NCI-H2081 treated with DMSO at 0.1 percent for 48 hours (cell line): ENCODE measurements around the gene HMGCS1.
"Not testable (repeated sequence)": the region's sequence is repeated elsewhere in the genome, so short reads cannot be mapped to it uniquely, and the experiment has no call there.

Source experiments
- DNase-seq: peaks from one replicate; lab custom pipeline; 2025; lab: John Stamatoyannopoulos, UW

HMGCS1 gene

DNA sequence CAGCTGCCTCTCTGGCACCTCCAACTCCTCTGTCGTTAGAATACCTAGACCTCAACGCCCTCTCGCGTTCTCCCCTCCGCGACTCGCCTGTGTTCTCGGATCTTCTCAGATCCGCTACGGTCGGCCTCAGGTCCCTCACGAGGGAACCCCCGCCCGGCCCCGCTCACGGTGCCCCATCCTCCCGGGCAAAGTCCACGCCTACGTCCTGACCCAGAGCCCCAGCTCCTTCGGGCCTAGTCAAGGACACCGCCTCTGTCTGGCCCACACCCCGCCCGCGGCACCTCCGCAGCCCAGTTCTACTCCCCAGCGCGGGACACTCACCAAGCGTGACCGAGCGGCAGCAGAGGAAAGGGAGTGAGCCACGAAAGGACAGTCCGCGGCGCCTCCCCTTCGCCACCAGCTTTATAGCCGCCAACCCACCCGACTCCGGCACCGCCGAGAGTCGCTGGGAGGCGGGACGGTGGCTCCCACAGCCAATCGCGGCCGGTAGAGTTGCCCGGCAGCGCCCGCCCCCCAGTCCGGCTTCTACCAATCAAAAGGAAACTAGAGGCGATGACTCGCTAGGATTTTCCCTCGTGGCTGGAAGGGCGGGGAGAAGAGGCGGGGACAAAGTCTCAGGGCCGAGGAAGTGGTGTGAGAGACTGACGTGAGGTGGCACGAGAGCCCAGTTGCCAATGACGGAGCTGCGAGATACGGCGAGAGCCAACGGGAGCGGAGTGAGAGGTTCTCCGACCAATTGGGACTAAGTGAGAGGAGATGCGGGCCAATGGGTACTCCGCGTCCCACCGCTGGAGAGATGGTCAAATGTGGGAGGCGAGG, at the start of gene HMGCS1:
Gene HMGCS1, minus strand, starts transcription at position 378 of the 819 bp plus-strand sequence. CDS start 14,447 bp downstream, outside the sequence.
- DNase-seq, result peak; percentile 100

DNA sequence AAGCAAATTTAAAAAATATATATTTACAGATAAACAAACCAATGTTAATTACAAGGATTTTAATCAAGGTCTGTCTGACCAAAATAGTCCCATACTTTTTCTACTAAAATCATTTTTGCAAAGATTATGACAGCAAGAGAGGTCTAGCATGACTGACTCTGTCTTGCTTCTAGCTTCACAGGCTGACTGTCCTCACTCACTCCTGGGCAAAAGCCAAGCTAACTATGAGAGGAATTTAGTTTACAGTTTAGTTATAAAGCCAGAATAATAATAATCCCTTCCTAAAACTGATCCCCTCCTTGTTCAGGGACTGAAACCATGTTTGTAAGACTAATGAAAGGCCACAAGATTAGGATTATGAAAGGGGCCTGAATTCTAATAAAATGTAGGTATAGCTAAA, 45.5 kb upstream of the HMGCS1 start:
- no peak for DNase-seq

DNA sequence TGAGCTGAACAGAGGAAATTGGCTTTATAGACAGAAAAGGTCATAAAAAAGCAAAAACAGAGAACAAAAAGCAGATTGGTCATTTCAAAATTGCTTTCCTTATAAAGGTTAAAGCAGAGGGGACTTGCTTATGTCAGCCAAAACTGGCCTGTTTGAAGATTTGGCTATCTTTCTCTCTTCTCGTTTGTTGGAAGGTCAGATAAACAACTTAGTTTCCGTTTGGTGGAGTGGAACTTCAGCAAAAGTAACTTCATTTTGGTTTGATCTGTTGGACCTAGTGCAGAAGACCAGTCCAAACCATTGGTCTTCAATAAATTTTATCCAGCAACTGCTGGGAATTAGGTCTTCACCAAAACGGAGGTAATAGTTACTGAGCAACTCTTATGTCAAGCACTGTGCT, 45.1 kb upstream of the HMGCS1 start:
- no peak for DNase-seq

DNA sequence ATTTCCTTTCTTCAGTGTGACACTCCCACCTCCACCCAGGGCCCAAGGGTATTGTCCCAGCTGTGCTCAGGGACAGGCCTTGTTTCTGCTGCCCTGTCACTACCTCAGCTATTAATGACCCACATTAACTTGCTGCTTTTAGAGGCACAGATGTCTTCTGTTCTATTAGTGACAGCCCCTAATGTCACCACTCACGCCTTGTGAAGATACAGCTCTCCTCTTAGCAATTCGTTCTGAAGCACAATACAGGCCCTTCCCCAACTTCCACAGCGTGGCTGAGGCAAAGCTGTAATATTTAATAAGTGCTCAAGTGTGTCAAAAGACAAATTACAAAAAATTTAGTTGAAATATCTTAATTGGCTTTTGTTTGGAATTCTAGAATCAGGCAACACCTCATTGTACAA, 44.7 kb upstream of the HMGCS1 start:
- no peak for DNase-seq

DNA sequence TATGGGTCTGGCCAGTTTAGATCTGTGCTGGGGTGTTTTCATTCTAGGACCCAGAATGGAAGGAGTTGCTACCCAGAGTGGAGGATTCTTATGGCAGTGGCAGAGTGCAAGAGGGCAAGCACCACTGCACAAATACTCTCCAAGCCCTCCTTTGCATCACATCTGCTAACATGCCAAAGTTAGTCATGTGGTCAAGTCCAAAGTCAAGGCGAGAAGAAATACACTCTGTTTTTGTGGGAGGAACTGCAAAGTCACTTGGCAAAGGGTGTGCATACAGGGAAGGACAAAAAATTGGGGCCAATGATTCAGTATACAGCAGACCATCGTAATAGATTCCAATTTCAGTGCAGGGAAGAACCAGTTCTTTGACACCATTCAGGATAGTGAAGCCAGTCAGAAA, 43.9 kb upstream of the HMGCS1 start:
- DNase-seq, result no peak

DNA sequence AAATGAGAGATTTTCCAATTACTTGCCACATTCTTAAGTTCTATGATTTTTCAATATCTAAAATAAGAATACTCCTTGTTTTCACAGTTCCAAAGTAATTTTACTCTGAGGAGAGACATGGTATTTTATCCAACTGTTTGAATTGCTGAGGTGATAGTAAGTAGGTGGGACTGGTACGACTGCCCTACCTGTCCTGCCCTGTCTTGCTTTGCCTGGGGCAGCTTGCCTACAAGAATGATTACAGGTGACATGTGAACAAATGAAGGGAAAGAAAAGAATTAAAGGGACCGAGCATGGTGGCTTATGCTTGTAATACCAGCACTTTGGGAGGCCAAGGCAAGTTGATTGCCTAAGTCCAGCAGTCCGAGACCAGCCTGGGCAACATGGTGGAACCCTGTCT, 41.6 kb upstream of the HMGCS1 start:
- DNase-seq, result no peak

DNA sequence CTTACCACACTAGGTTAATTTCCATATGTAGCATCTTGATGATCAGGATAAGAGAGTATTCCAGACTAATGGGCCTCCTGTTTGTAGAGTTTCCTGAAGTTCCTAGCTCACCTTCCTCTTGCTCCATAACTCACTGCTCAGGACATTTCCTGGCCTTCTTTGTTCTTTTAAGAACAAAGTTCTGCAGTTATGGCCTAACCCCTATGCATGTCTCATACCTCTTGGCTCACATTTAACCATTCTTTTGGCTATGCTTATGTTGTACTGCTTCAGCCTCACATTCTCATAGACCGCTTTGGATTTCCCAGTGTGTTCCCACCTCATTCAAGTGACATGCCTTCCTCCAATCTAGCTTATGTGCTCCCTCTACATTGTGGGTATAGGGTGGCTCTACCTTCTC, 40.5 kb upstream of the HMGCS1 start:
- DNase-seq, result no peak

DNA sequence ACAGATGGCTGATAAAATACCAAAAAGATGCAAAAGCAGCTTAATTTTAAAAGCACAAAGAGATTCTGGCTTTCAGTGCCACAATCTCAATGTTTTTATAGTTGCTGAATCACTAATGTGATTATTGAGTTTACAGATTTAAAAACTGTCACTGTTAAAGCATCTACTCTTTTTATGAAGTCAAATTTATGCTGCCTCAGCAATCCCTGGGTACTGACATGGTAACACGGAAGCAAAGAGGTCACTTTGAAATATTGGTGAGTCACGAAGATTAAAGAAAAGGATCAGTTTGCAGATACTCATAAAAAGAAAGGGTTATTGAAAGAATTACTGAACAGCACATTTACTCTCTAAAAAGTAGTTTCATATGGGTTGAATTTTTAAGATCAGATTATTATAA, 39.7 kb upstream of the HMGCS1 start:
- no peak for DNase-seq

DNA sequence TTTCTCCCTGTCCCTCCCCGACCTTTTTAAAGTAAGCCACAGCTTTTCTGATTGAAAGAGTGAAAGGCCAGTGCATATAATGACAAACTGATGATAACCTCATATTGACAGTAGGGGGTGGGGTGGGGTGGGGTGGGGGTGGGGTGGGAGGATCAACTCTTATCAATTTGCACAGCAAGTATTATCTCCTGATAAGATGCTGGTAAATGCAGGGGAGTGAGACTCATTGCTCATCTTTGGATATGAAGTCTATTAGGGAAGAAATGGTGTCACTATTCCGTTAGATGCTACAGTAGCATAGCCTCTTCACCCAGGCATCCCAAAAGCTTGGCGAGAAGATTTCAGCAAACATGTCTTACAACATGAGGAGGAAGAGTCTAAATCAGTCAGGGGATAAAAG, 38.9 kb upstream of the HMGCS1 start:
- DNase-seq, result no peak

DNA sequence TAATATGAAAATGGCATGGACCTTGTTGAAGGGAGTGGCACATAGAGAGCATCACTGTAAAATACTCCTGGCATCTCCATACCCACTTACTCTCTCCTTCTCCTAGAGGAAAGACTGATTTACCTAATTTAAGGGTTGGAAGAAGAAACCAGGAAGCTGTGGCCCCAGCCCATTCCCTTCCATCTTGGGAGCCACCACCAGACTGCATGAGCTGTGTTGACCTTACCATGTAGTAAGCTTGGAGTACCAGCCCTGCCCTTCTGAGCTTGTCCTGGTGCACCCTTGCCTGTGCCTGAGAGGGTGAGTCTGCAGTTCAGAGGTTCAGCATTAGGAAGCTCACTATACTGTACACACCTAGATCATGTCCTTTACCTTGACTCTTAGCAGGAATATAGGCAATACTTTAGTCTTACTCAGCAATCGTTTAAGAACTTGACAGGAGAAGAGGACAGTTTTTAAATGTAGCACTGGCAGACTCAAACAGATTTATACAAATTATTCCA, 35.7 kb upstream of the HMGCS1 start:
- no peak for DNase-seq

DNA sequence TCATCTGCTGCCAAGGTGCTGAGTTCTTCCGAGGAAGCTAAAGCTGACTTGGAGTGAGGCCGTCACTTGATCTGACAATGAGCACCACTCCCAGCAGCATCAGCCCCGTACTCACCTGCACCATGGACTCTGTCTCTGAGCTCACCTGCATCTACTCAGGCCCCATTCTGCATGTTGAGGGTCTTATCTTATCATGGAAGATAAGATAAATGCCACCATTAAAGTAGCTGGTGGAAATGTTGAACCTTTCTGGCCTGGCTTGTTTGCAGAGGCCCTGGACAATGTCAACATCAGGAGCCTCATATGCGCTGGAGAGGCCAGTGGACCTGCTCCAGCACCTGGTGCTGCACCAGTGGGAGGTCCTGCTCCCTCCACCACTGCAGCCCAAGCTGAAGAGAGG, 35.0 kb upstream of the HMGCS1 start:
- no peak for DNase-seq

DNA sequence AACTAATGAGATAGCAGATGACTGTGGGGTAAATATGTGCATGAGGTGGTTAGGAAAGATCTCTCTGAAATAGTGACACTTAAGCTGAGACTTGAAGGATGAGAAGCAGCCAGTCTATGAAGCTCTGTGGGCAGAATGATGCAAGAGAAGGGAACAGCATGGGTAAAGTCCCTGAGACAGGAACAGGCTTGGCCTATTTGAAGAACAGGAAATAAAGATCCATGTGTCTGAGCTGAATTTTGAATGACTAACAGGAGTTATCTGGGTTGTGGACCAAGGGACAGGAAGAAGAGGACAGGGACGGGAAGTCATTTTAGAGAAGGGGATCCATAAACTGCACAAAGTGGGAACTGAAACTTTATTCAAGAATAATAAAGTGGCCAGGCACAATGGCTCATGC, 25.6 kb upstream of the HMGCS1 start:
- DNase-seq, result no peak

DNA sequence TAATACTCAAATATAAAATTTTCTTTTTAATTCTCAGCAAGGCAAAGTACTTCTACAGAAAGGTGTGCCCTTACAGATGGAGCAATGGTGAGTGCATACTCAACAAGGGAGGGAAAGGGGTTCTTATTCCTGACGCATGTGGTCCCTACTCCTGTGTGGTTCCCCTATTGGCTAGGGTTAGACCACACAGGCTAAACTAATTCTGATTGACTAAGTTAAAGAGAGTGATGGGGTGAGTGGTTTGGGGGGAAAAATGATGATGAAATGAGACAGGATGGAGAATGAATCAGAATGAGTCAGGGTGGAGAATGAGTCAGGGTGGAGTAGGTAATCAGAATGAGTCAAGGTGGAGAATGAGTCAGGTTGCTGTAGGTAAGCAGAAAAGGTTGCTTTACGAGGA, 22.9 kb upstream of the HMGCS1 start:
- no peak for DNase-seq

DNA sequence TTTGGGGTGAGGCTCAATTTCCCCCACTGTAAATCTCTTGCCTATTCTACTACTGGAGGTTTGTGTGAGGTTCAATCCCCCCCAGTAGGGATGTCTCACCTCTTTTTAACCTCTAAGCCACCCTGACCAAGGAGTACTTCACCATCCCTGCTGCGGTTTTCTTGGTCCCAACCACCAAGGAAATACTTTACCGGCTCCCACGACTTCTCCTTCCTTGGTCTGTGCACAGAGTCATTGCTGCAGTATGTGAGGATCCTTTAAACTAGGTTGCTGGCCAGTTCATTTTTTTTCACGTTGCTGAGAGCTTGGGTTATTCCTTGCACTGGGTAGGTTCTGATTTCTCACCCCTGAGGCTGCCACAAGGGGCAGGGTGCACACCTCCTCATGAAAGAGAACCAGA, 22.5 kb upstream of the HMGCS1 start:
- DNase-seq, result no peak

DNA sequence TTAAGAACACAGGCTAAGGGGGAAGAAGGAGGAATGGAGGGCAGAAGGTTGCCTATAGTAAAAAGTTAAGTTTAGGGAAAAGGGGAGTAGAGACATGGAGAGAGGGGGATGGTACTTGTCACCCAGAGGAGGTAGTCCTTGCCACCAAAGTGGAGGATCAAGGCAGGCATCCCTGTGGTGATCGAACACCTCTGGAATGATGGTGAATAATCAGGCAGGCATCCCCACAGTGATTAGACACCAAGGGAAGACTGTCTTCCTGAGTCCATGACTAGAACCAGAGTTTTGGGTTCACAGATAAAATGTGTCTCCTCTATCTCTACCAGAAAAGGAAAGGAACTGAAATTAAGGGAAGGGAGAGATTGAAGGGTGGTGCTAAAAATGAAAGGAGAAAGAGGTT, 19.2 kb upstream of the HMGCS1 start:
- DNase-seq, result no peak

DNA sequence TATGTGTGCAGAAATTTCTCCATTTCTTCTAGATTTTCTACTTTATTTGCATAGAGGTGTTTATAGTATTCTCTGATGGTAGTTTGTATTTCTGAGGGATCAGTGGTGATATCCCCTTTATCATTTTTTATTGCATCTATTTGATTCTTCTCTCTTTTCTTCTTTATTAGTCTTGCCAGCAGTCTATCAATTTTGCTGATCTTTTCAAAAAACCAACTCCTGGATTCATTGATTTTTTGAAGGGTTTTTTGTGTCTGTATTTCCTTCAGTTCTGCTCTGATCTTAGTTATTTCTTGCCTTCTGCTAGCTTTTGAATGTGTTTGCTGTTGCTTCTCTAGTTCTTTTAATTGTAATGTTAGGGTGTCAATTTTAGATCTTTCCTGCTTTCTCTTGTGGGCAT, 12.4 kb upstream of the HMGCS1 start:
- not testable (repeated sequence) for DNase-seq

DNA sequence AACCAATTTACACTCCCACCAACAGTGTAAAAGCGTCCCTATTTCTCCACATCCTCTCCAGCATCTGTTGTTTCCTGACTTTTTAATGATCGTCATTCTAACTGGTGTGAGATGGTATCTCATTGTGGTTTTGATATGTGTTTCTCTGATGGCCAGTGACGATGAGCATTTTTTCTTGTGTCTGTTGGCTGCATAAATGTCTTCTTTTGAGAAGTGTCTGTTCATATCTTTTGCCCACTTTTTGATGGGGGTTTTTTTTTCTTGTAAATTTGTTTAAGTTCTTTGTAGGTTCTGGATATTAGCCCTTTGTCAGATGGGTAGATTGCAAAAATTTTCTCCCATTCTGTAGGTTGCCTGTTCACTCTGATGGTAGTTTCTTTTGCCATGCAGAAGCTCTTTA, 10.3 kb upstream of the HMGCS1 start:
- DNase-seq, result not testable (repeated sequence)

DNA sequence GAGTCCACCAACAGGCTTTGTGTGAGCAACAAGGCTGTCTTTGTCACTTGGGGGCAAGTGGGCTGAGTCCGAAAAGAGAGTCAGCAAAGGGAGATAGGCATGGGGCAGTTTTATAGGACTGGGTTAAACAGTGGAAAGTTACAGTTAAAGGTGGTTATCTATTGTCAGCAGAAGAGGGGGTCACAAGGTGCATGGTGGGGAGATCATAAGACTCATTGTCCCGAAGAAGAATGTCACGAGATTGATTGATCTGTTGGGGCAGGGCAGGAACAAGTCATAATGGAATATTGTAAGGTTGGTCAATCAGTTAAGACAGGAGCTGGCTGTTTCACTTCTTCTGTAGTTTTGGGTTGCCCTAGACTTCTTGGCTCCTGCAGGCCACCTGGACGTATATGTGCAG, 7.6 kb upstream of the HMGCS1 start:
- DNase-seq, result no peak

DNA sequence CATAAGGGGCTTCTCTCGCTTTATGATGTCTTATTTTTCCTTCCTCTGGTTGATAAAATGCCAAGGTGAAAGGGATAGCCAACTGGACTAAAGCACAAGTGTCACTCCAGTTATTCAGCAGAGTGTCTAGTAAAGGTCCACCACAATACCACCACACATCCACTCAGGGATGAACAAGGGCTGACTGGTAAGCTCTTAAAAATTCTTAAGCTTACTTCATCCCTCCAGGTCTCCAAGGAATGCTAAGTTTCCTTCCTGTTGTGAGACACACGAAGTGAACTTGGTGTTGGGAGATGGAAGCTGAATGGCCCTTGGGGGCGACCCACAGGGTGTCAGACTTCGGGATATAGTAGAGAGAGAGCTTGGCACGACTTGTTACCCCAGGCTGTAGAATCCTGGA, 3.2 kb upstream of the HMGCS1 start:
- DNase-seq, result no peak

DNA sequence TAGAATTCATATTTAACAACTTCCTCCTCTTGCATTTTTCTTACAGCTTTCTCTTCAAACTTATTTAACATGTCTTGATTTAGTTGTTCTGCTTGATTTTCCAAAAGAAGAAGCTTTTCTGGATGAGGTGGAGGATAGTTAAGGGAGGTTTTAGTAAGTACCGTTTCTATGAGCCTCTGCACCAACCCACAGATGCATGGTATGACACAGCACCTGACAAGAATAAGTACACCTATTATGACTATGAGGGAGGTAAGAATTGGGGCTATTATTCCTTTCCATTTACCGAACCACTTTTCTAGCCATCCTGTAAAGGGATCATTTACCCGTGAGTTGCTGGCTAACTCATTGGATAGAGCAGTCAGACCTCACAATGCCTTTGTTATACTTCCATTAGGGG, 2.5 kb upstream of the HMGCS1 start:
- DNase-seq, result no peak

DNA sequence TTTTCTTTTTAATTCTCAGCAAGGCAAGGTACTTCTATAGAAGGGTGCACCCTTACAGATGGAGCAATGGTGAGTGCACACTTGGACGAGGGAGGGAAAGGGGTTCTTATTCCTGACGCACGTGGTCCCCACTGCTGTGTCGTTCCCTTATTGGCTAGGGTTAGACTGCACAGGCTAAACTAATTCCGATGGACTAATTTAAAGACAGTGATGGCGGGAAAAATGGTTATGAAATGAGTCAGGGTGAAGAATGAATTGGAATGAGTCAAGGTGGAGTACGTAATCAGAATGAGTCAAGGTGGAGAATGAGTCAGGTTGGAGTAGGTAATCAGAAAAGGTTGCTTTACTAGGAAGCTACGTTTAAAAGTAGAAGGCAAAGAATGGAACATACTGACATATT, 2.1 kb upstream of the HMGCS1 start:
- no peak for DNase-seq

DNA sequence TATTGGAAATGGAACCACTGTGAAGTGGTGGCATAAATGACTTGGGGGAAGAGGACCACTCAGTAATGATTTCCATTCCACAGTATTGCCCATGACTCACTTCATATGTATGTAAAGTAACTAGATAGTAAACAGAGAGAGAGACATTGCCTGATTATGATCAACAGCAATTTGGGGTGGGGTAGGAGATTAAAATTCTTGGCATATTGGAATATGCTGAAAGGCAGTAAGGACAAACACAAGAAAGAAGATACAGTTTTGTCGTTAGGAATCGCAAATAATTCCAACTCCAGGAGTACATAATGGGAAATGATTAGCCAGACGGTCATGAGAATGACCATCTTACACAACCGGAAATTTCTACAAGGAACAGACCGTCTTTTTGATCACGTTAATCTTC, 1.5 kb upstream of the HMGCS1 start:
- no peak for DNase-seq

DNA sequence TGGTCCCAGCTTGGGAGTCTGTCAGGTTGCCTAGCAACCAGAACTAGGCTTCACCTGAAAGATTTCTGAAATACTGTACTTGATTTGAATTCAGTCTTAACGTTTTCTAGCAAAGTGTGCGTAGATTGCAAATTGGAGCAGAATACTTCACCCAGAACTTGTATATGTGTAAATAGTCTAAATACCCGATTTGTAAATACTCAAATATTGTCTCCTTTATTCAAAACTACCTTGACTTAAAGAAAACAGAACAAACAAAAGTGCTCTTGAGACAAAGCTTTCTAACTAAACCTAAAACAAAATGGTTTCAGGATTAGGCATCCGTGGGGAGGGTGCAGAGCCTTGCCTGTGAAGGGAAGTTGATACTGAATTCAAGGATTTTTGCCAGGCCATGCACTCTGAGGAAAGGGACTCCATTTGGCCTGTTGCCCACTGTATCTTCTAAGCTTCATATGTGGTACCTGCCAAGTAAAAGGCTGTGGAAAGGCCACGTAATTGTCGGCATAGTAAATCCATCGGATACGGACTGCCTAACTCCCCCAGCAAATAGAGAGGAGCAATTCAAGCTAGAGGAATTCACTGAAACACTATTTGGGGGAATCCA, 744 bp upstream of the HMGCS1 start:
- DNase-seq, result no peak

DNA sequence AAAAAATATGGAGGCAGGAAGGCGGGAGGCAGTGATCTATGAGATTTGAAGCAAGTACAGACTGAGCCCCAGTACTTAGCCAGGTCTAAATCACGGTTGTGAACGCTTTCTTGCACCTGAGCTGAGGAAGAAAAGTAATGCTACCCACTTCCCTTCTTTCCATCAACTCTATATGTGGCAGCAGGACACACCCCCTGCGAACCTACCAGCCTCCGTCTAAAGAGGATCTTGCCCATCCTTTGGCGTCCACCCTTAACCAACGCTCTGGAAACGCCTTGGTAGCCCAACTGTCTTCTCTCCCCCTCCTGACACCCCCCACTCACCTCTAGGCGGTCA, 545 bp downstream of the HMGCS1 start:
- no peak for DNase-seq
